GM10847 (cell line): ENCODE measurements around the gene HDDC3.

Experiments
- POLR2A ChIP-seq: IDR thresholded peaks from 2 replicates; pipeline ENCODE4 v1.6.1; 2011; ENCODE audit not compliant: insufficient read length; ENCODE audit errors: extremely low read depth

The HDDC3 gene

DNA sequence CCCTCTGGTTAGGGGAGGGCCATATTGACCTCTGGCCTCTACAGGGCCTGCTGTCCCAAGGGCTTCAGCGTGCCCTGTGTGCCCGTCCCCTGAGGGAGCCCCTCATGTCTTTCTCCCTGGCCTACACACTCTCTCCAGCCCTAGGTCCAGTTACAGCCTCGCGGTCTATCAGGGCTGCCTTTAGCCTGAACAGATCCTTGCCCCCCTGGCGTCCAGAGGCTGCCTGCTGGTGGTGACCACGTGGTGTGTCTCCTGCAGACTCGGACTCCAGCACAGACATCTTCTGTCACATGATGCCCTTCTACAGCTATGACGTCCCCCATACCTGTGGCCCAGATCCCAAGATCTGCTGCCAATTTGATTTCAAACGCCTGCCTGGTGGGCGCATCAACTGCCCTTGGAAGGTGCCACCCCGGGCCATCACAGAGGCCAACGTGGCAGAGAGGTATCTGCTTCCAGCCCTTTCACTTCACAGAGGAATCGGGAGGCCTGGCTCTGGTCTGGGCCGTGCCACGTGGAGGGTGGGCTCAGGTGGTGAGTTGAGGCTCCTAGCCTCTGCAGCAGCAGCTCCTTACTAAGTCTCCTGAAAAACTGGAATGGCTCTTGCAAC, 25.2 kb downstream of the HDDC3 start:
- TF ChIP-seq POLR2A = no peak

DNA sequence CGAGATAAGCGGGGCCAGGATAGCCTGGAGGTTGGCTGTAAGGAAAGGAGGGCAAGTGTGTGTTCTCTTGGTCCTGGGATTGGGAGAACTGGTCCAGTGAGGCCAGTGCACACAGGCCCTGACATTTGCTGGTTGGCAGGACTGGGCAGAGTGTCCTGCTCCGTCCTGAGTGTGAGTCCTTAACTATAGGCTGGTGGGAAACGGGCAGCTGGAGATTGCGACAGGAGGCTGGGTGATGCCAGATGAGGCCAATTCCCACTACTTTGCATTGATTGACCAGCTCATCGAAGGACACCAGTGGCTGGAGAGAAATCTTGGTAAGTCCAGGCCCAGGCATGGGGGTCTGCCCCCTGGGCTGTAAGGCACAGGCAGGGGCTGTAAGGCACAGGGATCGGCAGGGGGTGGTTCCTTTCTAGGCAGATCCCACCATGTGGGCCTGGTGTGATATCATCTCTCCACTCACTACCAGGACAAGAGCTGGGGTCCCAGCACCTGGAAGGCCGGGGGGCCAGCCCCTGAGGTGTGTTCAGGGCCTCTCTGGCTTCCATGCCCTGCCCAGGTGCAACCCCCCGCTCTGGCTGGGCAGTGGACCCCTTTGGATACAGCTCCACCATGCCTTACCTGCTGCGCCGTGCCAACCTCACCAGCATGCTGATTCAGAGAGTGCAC, 26.0 kb downstream of the HDDC3 start:
- no peak for TF ChIP-seq POLR2A

DNA sequence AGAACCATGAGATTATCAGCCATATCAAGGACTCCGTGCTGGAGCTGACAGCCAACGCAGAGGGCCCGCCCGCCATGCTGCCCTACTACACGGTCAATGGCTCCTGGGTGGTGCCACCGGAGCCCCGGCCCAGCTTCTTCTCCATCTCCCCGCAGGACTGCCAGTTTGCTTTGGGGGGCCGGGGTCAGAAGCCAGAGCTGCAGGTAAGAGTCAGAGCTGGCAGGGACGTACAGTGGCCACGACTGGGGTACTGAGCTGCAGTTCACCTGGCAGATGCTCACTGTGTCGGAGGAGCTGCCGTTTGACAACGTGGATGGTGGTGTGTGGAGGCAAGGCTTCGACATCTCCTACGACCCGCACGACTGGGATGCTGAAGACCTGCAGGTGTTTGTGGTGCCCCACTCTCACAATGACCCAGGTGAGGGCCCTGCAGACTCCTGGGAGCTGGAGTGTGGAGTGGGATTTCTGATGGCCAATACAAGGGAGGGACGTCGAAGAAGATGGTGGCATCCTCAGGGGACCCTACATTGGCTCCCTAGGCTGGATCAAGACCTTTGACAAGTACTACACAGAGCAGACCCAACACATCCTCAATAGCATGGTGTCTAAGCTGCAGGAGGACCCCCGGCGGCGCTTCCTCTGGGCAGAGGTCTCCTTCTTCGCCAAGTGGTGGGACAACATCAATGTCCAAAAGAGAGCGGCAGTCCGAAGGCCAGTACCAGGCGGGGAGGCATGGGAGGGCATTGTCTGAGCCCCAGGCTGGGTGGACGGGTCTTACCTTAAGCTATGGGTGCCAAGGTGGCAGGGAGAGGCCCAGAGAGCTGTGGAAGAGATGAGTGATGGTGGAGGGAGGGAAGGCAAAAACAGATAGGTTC, 26.8 kb downstream of the HDDC3 start:
- no peak for TF ChIP-seq POLR2A

GRCh38 chr15:90904746-90905145, 27.6 kb downstream of the HDDC3 start:
- TF ChIP-seq POLR2A = no peak

GRCh38 chr15:90903733-90904536, 28.4 kb downstream of the HDDC3 start:
- no peak for TF ChIP-seq POLR2A

GRCh38 chr15:90902840-90903732, 29.3 kb downstream of the HDDC3 start, which contains the start of gene MAN2A2:
Gene MAN2A2, plus strand, starts transcription at chr15:90903302. Its CDS starts 906 bp downstream, at chr15:90904208.
- peak; percentile 54 for TF ChIP-seq POLR2A

- TF ChIP-seq POLR2A = peak; percentile 31
Observed at GRCh38 chr15:90902040-90902839, 30.1 kb downstream of the HDDC3 start.

DNA sequence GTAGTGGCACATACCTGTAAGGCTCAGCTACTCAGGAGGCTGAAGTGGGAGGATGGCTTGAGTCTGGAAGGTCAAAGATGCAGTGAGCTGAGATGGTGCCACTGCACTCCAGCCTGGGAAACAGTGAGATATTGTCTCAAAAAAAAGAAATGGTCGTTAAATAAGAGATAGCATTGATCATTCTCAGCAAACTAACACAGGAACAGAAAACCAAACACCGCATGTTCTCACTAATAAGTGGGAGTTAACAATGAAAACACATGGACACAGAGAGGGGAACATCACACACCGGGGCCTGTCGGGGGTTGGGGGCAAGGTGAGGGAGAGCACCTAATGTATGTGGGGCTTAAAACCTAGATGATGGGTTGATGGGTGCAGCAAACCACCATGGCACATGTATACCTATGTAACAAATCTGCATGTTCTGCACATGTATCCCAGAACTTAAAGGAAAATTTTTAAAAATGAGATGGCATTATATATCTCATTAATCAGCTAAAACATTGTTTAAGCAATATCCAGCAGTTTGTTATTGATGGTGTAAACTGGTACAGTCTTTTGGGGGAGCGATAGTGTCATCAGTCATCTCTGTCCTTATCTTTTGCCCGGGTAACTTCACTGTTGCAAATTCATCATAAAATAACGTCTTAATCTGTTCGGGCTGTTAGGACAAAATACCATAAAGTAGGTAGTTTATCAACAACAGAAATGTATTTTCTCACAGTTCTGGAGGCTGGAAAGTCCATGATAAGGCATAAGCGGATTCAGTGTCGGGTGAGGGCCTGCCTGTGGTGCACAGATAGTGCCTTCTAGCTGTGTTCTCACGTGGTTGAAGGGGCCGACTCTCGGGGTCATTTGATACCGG, 30.9 kb downstream of the HDDC3 start:
- TF ChIP-seq POLR2A = no peak

- TF ChIP-seq POLR2A = no peak
Observed at GRCh38 chr15:90895571-90896117, 36.7 kb downstream of the HDDC3 start.

GRCh38 chr15:90893175-90894090, 38.9 kb downstream of the HDDC3 start:
- TF ChIP-seq POLR2A = no peak
